ENCODE data around the gene ST7.

DNA sequence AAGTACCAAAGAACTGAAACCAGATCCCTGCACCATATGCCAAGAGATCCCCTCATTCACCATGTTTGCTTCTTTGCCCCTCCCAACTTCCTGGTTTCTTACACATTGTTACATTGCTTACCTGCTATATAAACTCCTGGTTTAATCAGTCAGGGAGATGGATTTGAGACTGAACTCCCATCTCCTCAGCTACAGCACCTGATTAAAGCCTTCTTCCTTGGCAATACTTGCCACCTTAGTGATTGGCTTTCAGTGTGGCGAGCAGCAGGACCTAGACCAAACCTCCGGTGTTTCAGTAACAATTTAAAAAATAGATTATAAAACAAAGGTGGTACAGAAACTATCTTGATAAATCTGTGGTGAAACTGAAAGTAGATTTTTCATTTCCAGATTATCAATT lies 122.6 kb downstream of the ST7 start:
- no peak for TF ChIP-seq CTCF (IDR thresholded peaks at IDR 0.05)
- TF ChIP-seq EZH2 (IDR thresholded peaks at IDR 0.05; ENCODE audit: borderline replicate concordance, insufficient read depth, low read depth, low read length, poor library complexity, severe bottlenecking), result no peak
